GM12891 (cell line): ENCODE data around the gene UGT2B17.
"Not testable (repeated sequence)": the region's sequence is repeated elsewhere in the genome, so short reads cannot be mapped to it uniquely, and the experiment has no call there.

Source experiments
- DNase-seq: peaks from one replicate; pipeline ENCODE4 v3.0.0; 2011; ENCODE audit warnings: low spot score; ENCODE audit not compliant: insufficient read length
- FAIRE-seq: peaks from 2 replicates; lab custom pipeline; 2011; peaks lifted over from hg19 to GRCh38; lab: Jason Lieb, UNC
- PAX5 ChIP-seq: IDR thresholded peaks from 2 replicates; pipeline ENCODE4 v1.6.1; 2011; ENCODE audit warnings: low read length, moderate library complexity, mild to moderate bottlenecking; ENCODE audit not compliant: insufficient read depth, severe bottlenecking
- POLR2A ChIP-seq: IDR thresholded peaks from 2 replicates; pipeline ENCODE4 v1.6.1; 2011; ENCODE audit warnings: low read depth, low read length, control low read depth
- POLR2AphosphoS5 ChIP-seq: IDR thresholded peaks from 2 replicates; pipeline ENCODE4 v1.6.1; 2011; ENCODE audit warnings: low read depth, low read length, control low read depth
- POU2F2 ChIP-seq: IDR thresholded peaks from 2 replicates; pipeline ENCODE4 v1.6.1; 2011; ENCODE audit warnings: low read depth, mild to moderate bottlenecking, control low read depth, low read length, moderate library complexity
- SPI1 ChIP-seq: IDR thresholded peaks from 2 replicates; pipeline ENCODE4 v1.6.1; 2011; ENCODE audit warnings: low read depth, low read length, control low read depth
- TAF1 ChIP-seq: IDR thresholded peaks from 2 replicates; pipeline ENCODE4 v1.6.1; 2011; ENCODE audit warnings: low read depth, low read length, control low read depth

Gene UGT2B17

DNA sequence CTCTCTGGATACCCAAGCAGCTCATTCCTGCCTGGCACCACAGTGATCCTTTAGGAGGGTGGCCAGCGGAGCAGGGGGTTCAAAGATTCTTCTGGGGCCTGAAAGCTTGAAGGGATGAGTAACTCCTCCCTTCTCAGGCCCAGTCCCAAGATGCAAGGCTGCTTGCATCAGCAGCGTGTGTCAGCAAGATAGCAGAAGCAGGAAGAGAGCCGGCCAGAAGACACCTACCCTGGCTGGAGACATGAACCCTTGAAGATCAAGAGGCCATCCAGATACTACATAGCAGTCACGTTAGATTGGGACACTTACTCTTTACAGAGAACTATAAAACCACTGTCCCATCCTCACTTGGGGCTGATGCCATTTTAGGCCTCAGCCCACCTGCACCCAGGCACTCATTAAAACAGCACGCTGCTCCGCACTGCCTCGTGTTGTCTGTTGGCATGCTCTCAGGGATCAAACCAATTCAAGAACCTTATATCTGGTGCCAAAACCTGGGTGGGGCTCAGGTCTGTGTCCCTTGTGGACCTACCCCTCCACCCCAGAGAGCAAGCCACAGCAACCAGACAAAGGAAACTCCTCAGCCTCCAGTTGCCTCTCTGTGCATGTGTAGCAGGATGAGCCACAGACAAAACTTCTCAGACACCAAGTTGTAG, 6.5 kb downstream of the UGT2B17 start:
- TF ChIP-seq POU2F2 (no peak), POLR2AphosphoS5 (no peak), SPI1 (no peak), TAF1 (no peak), POLR2A (no peak), PAX5 (no peak)
- FAIRE-seq (no peak), DNase-seq (no peak)

DNA sequence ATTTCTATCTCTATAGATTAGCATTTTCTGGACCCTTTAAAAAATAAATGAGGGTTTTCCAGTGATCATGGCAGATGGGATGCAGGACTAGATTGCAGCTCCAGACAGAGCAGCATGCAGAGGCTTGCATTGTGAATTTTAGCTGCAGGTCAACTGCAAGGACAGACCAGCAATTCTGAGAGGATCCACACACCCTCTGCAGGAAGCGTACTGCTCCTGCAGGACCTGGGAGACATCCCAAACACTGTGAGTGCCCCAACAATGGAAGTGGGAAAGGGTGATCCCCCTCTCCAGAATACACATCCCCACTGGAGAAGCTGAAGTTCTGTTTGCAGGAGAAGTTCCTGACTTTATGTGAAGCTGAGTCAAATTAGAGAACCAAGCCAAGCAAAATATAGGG, 7.1 kb downstream of the UGT2B17 start:
- not testable (repeated sequence) for FAIRE-seq, DNase-seq

DNA sequence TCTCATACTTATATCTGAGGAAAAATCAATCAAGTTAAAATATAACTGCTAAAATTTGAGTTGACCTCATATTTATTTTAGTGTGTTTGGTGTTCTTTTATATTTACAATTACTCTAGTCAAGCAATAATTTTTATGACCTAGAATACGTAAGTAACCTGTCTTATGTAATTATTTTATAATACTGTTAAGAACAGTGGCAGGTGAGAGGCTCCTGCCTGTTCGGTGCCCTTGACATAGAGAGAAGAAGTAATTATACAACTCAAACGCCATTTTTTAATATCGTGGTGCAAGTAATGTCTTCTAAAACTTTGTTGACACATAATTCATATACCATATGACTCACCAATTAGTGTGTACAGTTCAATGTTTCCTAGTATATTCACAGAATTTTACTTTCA, 7.6 kb downstream of the UGT2B17 start:
- not testable (repeated sequence) for DNase-seq
- peak; percentile 52 for FAIRE-seq

DNA sequence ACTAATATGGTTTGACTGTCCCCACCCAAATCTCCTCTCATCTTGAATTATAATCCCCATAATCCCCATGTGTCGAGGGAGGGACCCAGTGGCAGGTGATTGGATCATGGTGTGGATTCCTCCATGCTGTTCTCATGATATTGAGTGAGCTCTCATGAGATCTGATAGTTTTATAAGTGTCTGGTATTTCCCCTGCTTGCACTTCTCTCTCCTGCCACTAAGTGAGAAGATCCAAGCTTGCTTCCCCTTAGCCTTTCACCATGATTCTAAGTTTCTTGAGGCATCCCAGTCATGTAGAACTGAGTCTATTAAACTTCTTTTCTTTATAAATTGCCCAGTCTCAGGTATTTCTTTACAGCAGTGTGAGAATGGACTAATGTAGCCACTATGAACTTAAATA, 9.8 kb downstream of the UGT2B17 start:
- not testable (repeated sequence) for FAIRE-seq, DNase-seq

DNA sequence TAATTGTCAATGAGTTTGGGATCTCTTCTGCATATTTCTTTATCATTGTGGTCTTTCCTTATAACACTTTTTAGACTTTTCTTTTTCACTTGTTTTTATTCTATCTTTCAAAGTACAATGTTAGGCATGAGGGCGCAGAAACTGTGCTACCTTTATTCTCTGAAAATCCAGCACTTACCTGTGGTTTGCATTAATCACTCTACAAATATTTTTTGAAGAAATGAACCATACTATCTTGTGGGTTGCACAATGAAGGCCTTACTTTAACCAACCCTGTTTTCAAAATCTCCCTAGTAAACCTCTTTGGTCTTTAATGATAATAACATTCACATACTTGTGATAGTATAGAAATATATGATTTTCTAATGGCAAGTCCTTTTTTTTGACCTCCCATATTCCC, 11.0 kb downstream of the UGT2B17 start:
- not testable (repeated sequence) for FAIRE-seq, DNase-seq

DNA sequence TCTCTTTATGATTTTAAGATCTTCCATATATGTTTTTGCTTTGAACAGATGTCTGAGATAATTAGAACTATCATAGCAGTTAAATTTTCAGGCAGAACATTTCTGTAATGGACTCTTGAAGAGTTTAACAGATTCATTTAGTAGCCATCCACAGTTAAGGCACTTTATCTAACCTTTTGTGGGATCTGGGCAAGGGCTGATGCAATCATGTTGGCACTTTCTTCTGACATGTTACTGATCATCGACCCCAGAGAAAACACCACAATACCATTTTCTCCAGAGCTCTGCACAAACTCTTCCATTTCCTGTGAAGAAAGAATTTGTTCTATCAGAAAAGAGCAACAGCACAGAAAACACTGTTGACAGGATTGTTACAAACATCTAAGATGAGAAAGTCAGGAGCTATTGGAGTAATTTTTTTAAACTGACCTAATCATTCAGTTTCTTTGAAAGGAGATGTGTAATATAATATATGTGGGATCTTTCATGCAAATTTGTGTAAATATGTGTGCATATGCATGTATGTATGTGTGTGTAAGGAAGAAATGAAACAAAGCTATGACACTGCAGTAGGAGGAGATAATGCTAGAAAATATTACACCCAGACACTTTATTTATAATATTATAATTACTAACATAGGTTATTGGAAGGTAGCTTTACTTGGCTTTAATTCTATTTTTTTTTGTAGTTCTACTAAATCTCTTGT, 15.6 kb downstream of the UGT2B17 start:
- DNase-seq, FAIRE-seq: not testable (repeated sequence)

DNA sequence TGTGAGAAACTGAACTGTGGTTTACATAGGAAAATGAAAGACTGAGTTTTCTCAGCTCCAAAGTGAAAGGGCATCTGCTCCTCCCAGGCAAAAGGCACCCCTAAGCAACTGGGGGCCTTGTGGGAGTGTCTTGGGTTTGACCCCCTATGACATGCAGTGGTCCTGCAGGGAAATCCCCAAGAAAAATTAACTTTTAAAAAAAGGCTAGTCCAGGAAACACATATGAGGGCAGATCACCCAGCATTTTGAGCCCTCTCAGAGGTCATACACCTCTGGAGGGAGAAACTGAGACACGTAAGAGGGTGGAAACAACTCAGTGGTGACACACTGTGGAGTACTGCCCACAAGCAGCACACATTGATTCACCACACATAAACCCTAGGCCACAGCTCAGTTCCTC, 22.3 kb downstream of the UGT2B17 start:
- peak; percentile 43 for FAIRE-seq
- not testable (repeated sequence) for DNase-seq

DNA sequence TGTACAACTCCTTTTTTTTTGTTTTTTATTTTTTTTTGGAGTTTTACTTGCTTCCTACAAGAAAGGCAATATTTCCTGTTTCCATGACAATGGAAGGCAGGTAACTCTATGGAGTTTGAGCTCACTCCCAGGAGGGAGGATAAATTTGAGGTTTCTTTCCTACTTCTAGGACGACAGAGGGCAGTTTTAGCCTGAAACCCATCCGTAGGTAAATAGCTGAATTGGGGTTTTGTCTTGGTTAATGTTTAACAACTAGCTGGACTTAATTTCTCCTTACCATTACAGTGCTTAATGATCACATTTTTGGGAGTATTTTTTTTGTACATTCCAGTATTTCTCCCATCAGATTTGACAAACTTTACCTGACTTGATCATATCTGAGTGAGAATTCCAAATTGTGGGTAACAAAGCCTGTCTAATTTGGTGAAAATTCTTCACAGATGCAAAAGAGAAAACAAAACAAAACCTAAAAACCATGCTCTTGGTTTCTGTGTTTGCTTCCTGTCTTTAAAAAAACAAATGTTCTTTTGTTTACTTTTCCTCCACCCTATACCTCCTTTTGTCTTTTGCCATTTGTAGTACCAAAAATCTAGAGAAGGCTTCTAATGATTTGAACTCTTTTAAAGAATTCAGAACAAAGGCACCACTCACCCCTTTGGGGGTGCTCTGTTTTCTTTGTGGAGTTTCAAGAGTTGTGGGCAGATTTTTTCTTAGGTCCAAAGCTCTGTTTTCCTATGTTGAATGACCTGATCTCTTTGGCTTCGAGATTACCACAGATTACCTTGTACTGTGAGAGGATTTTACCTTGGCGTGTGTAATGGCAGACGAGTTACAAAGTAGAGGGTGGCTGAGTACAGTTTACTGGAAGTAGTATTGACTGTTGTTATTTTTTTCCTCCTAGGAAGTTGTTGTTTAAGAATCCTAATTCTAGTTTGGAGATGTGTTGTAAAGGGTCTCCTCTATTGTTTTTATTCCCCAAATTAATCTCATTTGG, 23.0 kb downstream of the UGT2B17 start:
- DNase-seq, FAIRE-seq: not testable (repeated sequence)

DNA sequence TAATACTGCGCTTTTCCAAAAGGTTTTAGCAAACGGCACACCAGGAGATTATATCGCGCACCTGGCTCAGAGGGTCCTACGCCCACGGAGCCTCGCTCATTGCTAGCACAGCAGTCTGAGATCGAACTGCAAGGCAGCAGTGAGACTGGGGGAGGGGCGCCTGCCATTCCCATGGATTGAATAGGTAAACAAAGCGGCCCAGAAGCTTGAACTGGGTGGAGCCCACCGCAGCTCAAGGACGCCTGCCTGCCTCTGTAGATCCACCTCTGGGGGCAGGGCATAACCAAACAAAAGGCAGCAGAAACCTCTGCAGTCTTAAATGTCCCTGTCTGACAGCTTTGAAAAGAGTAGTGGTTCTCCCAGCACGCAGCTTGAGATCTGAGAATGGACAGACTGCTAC, 33.4 kb downstream of the UGT2B17 start:
- not testable (repeated sequence) for FAIRE-seq, DNase-seq

DNA sequence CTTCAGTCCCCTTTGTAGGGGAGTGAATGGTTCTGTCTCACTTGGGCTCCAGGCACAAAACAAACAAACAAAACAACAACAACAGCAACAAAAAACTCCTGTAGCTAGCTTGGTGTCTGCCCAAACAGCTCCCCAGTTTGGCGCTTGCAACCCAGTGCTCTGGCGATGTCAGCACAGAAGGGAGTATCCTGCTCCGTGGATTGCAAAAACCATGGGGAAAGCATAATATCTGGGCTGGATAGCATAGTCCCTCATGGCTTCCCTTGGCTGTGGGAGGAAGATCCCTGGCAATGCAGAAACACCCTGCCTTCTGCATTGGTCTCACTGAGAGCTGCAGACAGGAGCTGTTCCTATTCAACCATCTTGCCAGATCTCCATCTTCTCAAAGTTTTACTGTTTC, 39.7 kb downstream of the UGT2B17 start:
- DNase-seq = no peak
- no peak for FAIRE-seq

DNA sequence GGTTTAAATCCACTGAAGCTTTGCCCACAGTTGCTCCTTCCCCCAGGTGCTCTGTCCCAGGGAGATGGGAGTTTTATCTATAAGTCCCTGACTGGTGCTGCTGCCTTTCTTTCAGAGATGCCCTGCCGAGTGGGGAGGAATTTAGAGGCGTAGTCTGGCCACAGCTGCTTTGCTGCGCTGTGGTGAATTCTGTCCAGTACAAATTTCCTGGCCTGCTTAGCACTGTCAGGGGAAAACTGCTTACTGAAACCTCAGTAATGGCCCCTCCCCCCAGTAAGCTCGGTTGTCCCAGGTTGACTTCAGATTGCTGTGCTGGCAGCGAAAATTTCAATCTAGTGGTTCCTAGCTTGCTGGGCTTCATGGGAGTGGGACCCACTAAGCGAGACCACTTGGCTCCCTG, 40.1 kb downstream of the UGT2B17 start:
- TF ChIP-seq POLR2A = no peak
- TF ChIP-seq SPI1 = no peak
- TF ChIP-seq TAF1 = no peak
- no peak for TF ChIP-seq POLR2AphosphoS5
- no peak for TF ChIP-seq POU2F2
- no peak for TF ChIP-seq PAX5
- FAIRE-seq (no peak), DNase-seq (no peak)

More for the DNA sequence above, 39.7 kb downstream of the UGT2B17 start:
- no peak for TF ChIP-seq POU2F2
- no peak for TF ChIP-seq POLR2A
- no peak for TF ChIP-seq SPI1
- no peak for TF ChIP-seq TAF1
- no peak for TF ChIP-seq POLR2AphosphoS5
- no peak for TF ChIP-seq PAX5

DNA sequence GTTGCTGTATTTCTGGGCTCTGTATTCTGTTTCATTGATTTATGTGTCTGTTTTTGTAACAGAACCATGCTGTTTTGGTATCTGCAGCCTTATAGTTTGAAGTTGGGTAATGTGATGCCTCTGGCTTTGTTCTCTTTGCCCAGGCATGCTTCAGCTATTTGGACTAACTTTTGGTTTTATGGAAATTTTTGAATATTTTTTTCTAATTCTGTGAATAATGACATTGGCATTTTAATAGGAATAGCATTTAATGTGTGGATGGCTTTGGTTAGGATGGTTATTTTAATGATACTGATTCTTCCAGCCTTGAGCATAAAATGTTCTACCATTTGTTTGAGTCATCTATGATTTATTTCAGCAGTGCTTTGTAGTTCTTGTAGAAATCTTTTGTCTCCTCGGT, 53.9 kb downstream of the UGT2B17 start:
- not testable (repeated sequence) for DNase-seq
- FAIRE-seq = peak; percentile 31
